Fibroblast of gingiva (primary cell): ENCODE measurements around the gene PHRF1.
"Not testable (repeated sequence)": the region's sequence is repeated elsewhere in the genome, so short reads cannot be mapped to it uniquely, and the experiment has no call there.

Experiments
- DNase-seq: peaks from one replicate; pipeline ENCODE4 v3.0.0-alpha.2; 2011; ENCODE audit warnings: low read depth

PHRF1 gene

DNA sequence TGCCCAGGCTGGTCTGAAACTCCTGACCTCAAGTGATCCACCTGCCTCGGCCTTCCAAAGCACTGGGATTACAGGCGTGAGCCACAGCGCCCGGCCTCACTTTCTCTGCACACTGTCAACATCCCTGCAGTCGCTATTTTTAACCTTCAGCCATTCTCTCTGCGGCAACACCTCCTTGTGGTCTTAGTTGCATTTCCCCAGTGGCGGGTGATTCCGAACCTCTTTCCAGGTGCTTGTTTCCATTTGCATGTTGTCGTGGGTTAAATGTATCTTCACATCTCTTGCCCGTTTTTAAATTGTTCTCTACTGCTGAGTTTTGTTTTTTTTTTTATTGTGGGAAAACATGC, 52.9 kb downstream of the PHRF1 start:
- no peak for DNase-seq

DNA sequence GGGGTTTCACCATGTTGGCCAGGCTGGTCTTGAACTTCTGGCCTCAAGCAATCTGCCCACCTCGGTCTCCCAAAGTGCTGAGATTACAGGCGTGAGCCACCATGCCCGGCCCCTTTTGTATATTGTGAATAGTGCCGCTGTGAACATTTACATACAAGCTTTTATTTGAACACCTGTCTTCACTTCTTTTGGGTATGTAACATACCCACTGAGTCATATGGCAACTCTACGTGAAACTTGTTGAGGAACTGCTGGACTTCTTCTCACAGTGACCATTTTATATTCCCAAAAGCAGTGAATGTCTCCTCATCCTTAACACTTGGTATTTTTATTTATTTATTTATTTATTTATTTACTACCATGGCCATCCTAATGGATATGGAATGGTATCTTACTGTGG, 54.6 kb downstream of the PHRF1 start:
- no peak for DNase-seq

DNA sequence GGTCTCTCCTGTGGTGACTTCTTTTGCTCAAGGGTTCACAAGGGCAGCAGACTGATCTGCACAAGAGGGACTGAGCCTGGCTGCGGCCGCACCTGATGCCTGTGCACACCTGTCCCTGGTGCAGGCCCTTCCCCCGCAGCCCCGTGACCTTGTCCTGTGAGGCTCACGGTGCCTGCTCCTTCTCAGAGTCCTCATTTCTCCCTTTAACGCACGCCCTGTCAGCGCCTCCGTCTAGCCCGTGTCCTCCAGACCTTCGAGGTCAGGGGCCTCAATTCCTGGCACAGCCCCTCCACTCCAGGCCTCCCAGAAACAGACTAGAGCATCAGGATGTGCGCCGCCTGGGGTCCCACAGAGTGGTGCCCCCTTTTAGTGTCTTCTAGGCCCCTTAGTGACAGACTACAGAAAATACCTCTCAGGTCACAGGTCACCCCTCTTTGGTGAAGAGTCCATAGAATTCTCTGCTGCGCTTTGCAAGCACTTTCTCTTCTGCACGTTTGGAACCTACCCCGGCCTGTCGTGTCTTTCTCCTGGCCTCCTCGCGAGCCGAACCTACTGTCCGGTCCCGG, 59.8 kb downstream of the PHRF1 start:
- no peak for DNase-seq

DNA sequence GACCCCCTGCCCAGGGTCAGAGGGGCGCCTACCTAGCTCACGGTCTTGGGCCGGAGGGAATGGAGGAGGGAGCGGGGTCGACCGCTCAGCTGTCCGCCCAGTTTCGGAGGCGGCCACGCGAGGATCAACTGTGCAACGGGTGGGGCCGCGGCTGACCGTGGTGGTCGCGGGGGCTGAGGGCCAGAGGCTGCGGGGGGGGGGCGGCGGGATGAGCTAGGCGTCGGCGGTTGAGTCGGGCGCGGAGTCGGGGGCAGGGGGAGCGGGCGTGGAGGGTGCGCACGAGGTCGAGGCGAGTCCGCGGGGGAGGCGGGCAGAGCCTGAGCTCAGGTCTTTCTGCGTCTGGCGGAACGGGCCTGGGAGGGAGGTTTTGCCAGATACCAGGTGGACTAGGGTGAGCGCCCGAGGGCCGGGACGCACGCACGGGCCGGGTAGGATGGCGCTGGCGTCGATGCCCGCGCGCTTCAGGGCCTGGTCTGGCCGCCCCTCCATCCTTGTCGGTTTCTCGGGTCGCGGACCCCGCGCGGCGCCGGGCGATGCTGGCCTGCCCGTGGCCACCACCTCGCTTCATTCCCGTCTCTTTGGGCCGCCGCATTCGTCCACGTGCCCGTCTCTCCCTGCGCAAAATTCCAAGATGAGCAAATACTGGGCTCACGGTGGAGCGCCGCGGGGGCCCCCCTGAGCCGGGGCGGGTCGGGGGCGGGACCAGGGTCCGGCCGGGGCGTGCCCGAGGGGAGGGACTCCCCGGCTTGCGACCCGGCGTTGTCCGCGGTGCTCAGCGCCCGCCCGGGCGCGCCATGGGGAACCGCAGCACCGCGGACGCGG, 60.5 kb downstream of the PHRF1 start, which contains the start of gene DRD4:
TSS of gene DRD4 (plus strand) at position 759 of the 822 bp plus-strand sequence. CDS start at position 795, 36 bp downstream.
- peak; percentile 31 for DNase-seq

DNA sequence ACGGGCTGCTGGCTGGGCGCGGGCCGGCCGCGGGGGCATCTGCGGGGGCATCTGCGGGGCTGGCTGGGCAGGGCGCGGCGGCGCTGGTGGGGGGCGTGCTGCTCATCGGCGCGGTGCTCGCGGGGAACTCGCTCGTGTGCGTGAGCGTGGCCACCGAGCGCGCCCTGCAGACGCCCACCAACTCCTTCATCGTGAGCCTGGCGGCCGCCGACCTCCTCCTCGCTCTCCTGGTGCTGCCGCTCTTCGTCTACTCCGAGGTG, 61.0 kb downstream of the PHRF1 start:
- no peak for DNase-seq

DNA sequence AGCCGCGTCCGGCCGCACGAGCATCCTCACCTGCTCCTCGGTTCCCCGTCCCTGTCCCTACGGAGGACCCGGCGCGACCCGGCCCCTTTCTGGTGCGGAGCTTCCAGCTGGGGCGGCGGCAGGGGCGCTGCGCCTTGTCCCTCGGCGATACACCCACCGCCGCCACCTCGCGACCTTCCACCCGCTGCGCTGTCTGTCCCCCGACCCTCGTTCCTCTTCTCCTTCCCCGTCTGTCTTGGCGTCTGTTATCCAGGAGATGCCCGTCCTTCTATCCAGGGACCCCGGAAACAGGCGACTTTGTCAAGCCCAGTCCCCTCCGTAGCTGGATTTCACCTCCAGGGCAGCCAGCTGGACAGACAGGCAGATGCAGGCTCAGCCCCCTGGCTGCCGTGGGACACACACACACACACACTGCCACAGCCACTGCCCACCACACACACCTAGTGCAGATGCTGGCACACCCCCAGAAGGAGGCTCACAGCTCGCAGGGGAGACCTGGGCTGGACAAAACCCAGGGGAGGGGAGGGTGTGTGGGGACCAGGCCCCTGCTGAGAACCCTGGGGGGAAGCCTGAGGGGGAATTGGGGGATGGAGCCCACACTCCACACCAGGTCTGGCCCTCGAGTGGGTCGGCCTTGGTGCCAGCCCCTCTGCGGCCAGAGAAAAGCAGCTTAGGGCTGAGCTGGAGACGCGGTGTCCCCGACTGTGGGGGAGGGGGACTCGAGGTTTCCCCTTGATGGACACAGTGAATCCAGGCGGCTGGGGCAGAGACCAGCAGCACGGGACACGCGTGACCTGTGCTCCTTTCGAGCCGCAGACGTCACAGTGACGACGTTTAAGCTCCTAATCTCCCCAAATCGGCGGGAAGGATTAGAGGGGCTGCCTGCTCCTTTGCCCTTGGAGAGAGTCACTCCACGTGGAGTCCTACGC, 61.6 kb downstream of the PHRF1 start:
- no peak for DNase-seq

DNA sequence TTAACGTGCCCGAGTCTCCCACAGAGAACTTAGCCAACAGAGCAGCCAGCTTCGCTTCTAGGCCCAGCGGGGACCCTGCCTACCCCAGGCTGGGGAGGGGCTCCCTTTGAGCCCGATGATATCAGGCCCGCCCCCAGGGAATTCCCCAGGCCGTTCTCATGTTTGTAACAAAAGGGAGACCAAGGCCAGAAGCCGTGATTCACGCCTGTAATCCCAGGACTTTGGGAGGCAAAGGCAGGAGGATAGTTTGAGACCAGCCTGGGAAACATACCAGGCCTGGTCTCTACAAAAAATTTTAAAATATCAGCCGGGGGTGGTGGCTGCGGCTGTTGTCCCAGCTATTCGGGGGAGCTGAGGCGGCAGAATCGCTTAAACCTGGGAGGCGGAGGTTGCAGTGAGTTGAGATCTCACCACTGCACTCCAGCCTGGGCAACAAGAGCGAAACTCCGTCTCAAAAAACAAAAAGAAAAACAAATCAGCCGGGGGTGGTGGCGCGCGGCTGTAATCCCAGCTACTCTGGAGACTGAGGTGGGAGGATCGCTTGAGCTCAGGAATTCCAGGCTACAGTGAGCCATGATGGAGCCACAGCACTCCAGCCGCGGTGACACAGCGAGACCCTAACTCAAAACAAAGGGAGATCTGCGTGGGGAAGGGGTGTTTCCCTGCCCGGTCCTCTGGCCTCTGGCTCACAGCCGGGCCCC, 62.5 kb downstream of the PHRF1 start:
- no peak for DNase-seq

DNA sequence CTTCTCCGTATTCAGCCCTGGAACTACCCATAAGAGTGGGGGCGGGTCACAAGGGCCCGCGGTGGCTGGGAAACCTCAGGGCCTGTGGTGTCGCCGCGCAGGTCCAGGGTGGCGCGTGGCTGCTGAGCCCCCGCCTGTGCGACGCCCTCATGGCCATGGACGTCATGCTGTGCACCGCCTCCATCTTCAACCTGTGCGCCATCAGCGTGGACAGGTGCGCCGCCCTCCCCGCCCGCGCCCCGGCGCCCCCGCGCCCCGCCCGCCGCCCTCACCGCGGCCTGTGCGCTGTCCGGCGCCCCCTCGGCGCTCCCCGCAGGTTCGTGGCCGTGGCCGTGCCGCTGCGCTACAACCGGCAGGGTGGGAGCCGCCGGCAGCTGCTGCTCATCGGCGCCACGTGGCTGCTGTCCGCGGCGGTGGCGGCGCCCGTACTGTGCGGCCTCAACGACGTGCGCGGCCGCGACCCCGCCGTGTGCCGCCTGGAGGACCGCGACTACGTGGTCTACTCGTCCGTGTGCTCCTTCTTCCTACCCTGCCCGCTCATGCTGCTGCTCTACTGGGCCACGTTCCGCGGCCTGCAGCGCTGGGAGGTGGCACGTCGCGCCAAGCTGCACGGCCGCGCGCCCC, 63.2 kb downstream of the PHRF1 start:
- DNase-seq = no peak

DNA sequence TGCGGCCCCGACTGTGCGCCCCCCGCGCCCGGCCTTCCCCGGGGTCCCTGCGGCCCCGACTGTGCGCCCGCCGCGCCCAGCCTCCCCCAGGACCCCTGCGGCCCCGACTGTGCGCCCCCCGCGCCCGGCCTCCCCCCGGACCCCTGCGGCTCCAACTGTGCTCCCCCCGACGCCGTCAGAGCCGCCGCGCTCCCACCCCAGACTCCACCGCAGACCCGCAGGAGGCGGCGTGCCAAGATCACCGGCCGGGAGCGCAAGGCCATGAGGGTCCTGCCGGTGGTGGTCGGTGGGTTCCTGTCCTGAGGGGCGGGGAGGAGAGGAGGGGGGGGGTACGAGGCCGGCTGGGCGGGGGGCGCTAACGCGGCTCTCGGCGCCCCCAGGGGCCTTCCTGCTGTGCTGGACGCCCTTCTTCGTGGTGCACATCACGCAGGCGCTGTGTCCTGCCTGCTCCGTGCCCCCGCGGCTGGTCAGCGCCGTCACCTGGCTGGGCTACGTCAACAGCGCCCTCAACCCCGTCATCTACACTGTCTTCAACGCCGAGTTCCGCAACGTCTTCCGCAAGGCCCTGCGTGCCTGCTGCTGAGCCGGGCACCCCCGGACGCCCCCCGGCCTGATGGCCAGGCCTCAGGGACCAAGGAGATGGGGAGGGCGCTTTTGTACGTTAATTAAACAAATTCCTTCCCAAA, 63.9 kb downstream of the PHRF1 start:
- DNase-seq = no peak

DNA sequence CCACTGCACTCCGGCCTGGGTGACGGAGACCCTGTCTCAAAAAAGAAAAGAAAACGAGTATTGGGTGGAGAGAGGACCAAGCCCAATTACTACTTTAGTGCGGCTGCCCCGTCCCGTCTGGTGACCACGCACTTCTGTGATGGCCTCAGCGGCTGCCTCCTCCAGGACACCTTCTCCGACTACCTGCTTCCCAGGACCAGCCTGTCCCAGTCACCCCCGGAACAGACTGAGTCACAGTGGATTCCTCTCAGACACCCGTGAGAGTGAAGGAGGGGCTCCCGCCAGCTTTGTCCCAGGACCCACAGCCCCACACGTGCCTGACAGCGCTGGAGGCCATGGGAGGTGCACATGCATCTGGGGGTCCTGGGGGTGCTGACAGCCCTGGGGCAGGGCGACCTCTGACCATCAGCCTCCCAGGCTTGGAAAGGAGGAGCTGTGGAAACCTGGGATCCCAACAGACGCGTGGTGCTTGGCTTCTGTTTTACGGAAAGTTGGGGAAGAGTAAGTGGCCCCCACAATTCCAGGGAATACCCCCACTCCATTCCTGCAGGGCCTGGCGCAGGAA, 65.6 kb downstream of the PHRF1 start:
- DNase-seq = no peak

DNA sequence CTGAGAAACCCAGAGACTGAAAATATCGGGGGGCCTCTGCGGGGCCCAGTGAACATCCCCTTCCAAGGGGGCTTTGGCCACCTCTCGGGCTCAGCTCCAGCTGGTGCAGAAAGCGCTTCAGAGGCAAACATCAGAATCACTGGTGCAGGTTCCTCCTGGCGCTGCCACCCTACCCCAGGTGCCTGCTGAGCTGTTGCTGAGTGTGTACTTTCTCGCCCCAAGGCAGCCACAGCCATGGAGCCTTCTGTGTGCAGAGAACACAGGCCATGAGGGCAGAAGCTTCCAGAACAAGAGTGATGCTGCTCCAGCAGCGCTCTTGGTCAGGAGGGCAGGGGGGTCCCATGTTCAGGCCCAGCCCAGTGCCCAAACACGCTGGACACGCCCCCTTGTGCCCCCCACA, 67.1 kb downstream of the PHRF1 start:
- no peak for DNase-seq

DNA sequence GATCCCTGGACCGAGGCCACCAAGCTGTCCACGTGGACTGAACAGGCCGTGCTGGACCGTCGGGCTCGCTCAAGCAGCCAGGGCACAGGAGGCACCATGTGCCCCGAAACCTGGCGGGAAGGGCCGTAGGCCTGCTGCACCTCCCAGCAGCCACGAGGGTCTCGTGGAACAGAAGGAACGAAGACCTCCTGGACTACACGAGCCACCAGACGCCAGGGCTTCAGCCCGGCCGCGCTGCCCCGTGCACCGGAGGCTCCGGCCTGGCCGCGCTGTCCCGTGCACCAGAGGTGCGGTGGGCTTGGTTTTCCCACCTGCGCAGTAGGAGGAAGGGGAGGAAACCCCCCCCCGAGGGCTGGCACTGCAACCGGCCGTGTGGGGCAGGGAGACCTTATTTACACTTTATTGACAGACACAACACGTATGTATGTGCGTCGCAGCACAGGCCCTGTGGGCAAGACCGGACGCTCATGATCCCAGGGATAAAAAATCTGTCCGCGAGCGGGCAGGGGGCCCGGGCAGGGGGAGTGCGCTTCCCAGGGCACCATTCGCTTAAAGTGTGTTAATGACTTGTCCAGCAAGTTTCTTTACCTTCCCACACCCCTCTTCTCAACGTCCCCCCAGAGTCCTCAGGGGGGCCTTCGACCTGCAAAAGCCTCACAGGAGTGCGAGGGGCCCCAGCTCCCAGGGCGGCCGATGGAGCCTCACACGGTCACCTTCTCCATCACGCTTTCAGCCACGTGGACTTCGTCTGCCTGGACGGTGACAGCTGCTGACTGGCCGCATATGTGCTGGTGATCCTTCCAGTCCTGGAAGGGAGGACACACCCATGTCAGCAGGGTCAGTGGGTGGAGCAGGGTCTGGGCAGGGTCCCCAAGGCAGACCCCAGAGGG, 67.8 kb downstream of the PHRF1 start:
- DNase-seq = no peak

DNA sequence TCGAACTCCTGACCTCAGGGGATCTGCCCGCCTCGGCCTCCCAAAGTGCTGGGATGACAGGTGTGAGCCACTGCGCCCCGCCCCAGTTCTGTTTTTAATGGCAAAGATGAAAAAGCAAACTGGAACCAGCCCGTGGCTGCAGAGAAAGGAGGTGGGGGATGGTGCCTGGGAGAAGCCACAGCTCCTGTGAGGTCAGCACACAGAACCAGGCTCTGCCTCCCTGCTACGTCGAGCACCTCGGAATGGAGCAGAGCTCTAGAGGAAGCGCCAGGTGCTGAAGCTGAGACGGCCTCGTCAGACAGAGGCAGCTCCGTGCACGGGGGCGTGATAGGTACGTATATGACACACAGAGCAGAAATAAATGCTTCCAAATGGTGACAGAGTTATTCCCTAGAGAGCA, 69.3 kb downstream of the PHRF1 start:
- no peak for DNase-seq

DNA sequence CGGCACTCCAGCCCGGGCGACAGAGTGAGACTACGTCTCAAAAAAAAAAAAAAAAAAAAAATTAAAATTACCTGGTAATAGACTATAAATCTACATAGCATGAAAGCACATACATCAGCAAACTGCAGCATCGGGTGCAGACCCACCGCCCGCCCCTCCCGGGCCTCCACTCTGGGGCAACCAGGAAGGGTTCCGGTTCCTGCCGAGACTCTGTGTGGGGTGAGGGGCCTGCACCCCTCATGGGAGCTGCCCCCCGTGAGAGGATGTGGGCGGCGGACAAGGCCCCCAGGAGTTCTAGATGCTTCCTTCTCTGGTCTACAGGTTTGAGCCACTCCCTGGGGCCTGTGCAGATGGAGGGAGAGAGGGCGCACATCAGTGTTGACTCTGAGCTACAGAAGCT, 69.9 kb downstream of the PHRF1 start:
- no peak for DNase-seq

DNA sequence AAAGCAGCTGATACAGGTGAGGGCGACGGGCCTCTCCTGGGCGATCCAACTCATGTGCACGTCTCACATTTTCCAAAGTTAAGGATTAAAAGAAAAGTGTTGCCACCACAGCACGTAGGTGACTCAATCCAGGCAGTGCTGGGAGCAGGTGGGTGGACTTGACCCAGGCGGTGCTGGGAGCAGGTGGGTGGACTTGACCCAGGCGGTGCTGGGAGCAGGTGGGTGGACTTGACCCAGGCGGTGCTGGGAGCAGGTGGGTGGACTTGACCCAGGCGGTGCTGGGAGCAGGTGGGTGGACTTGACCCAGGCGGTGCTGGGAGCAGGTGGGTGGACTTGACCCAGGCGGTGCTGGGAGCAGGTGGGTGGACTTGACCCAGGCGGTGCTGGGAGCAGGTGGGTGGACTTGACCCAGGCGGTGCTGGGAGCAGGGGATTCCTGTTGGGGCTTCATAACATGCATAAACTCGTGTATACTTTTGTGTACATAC, 71.4 kb downstream of the PHRF1 start:
- not testable (repeated sequence) for DNase-seq

DNA sequence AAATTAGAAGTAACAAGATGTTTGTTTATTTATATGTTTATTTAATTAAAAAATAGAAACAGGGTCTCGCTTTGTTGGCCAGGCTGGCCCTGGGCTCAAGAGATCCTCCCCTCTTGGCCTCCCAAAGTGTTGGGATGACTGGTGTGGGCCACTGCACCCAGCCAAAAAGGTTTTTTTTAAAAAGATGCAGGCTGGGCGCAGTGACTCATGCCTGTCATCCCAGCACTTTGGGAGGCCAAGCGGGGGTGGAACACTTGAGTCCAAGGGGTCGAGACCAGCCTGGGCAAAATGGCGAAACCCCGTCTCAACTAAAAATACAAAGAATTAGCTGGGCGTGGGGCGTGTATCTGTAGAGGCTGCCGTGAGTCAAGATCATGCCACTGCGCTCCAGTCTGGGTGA, 74.2 kb downstream of the PHRF1 start:
- DNase-seq = no peak

DNA sequence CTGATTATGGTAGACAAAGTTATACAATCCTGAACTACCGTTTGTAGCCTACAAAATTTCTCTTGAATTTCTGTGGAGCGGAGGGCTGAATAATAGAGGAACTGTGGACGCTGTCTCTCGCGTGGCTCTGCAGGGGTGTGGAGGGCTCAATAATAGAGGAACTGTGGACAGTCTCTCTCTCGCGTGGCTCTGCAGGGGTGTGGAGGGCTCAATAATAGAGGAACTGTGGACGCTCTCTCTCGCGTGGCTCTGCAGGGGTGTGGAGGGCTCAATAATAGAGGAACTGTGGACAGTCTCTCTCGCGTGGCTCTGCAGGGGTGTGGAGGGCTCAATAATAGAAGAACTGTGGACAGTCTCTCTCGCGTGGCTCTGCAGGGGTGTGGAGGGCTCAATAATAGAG, 76.9 kb downstream of the PHRF1 start:
- DNase-seq = not testable (repeated sequence)

DNA sequence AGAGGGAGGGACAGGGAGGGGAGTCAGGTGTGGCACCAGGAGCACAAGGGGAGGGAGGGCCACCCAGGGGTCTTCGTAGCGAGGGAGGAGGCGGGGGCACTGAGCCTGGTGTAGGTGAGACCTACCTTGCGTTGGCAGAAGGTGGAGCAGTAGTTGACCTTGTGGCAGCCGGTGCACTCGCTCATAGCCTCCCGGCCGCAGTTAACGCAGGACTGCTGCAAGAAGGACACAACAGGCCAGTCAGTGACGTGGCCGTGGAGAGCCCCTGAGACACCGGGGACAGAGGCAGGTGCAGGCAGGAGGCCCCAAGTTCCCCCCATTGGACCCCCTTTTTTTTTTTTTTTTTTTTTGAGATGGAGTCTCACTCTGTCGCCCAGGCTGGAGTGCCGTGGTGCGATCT, 77.6 kb downstream of the PHRF1 start:
- DNase-seq = no peak

DNA sequence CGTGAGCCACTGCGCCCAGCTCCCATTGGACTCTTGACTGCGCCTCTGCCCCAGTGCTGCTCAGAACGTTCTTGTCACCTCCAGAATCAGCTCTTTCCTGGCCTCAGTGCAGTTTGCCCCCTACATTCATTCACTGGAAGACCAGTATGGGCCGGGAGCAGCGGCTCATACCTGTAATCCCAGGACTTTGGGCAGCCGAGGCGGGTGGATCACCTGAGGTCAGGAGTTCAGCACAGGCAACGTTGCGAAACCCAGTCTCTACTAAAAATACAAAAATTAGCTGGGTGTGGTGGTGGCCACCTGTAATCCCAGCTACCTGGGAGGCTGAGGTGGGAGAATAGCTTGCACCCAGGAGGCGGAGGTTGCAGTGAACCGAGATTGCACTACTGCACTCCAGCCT, 78.2 kb downstream of the PHRF1 start:
- DNase-seq = not testable (repeated sequence)
